Measurements from ENCODE around the gene SPEN. TPM values are rescaled to one million over a fixed set of nuclear protein-coding genes. Genes with fewer than 3 reads are reported as not detected.

Gene SPEN
- total RNA-seq, 4 donors from 2014 or later, result 40.7 to 97.0 (median 57.3) TPM

GRCh38 chr1:15851210-15852035 lies 3.9 kb downstream of the SPEN start:
- 69 to 74% methylated on average over 16 of the region's 16 CpGs for WGBS, 2 donors
- no peaks in the 10 kb centered on the region for H3K9me3 ChIP-seq
- no peaks in the 10 kb centered on the region for H3K27me3 ChIP-seq
- H3K4me1 ChIP-seq, result peaks cover 32 to 39% of the 10 kb centered on the region in 2 donors
- no peak overlapping the region for H3K4me3 ChIP-seq (replicated peaks in 1 of 3)
- H3K36me3 ChIP-seq, result no peaks in the 10 kb centered on the region
- peak overlapping the region; percentile 88 to 97 (median 97) for H3K27ac ChIP-seq
- no peak for TF ChIP-seq CTCF (IDR thresholded peaks at IDR 0.05)
- no peak for TF ChIP-seq POLR2A (IDR thresholded peaks at IDR 0.05)
- intact Hi-C loops (cut with DNase I), result no loop called here
- no peak for DNase-seq

GRCh38 chr1:15852036-15852827 lies 4.7 kb downstream of the SPEN start:
- Histone ChIP-seq H3K27me3 (no peaks in the 10 kb centered on the region), H3K27ac (peak overlapping the region in 1 of 3 donors; percentile 21), H3K4me3 (replicated peaks in 1 of 3) (no peak overlapping the region), H3K4me1 (peaks cover 28 to 36% of the 10 kb centered on the region in 2 donors), H3K36me3 (no peaks in the 10 kb centered on the region), H3K9me3 (no peaks in the 10 kb centered on the region)
- no peak for DNase-seq
- TF ChIP-seq CTCF (IDR thresholded peaks at IDR 0.05), result no peak
- TF ChIP-seq POLR2A (IDR thresholded peaks at IDR 0.05), result no peak
- intact Hi-C loops (cut with DNase I), result no loop called here
- WGBS, 2 donors, result 70 to 72% methylated on average over 6 of the region's 6 CpGs

- WGBS, 2 donors, result 90 to 91% methylated on average over 3 of the region's 3 CpGs
- H3K4me3 ChIP-seq (replicated peaks in 1 of 3), result no peak overlapping the region
- no peaks in the 10 kb centered on the region for H3K36me3 ChIP-seq
- peak overlapping the region in 1 of 3 donors; percentile 21 for H3K27ac ChIP-seq
- TF ChIP-seq POLR2A (IDR thresholded peaks at IDR 0.05) (no peak), CTCF (IDR thresholded peaks at IDR 0.05) (no peak)
- H3K27me3 ChIP-seq, result no peaks in the 10 kb centered on the region
- H3K4me1 ChIP-seq, result peaks cover 31 to 39% of the 10 kb centered on the region in 2 donors
- no peak for DNase-seq
- intact Hi-C loops (cut with DNase I), result no loop called here
- H3K9me3 ChIP-seq, result no peaks in the 10 kb centered on the region
Observed at GRCh38 chr1:15852828-15853302, 5.4 kb downstream of the SPEN start.

GRCh38 chr1:15856888-15857287 lies 9.4 kb downstream of the SPEN start:
- intact Hi-C loops (cut with DNase I), result no loop called here
- 91 to 92% methylated on average over 5 of the region's 5 CpGs for WGBS, 2 donors
- H3K4me1 ChIP-seq, result peaks cover 24 to 31% of the 10 kb centered on the region in 2 donors
- no peak overlapping the region for H3K27ac ChIP-seq
- no peaks in the 10 kb centered on the region for H3K9me3 ChIP-seq
- DNase-seq, result no peak
- TF ChIP-seq POLR2A (IDR thresholded peaks at IDR 0.05), result no peak
- no peak for TF ChIP-seq CTCF (IDR thresholded peaks at IDR 0.05)
- H3K4me3 ChIP-seq (replicated peaks in 1 of 3), result no peak overlapping the region
- no peaks in the 10 kb centered on the region for H3K36me3 ChIP-seq
- no peaks in the 10 kb centered on the region for H3K27me3 ChIP-seq
